Endothelial cell of umbilical vein (primary cell): ENCODE results near the gene ARFGAP3.

Experiments used
- GATA2 ChIP-seq: IDR thresholded peaks from 2 replicates; pipeline ENCODE4 v1.7.0; 2011; ENCODE audit warnings: low read depth, mild to moderate bottlenecking, moderate library complexity, mixed read lengths, low read length; ENCODE audit not compliant: insufficient read length, insufficient read depth
- MAX ChIP-seq: IDR thresholded peaks from 2 replicates; pipeline ENCODE4 v1.6.1; 2011; ENCODE audit not compliant: insufficient read depth, insufficient read length
- MYC ChIP-seq: IDR thresholded peaks from one replicate; pipeline ENCODE4 v1.6.1; 2011; ENCODE audit warnings: mild to moderate bottlenecking, low read depth, low read length
- POLR2A ChIP-seq: IDR thresholded peaks from 2 replicates; pipeline ENCODE4 v1.6.1; 2012; ENCODE audit warnings: low read depth, mild to moderate bottlenecking, control low read depth, low read length
- POLR2AphosphoS5 ChIP-seq: IDR thresholded peaks from 2 replicates; pipeline ENCODE4 v1.6.1; 2012; ENCODE audit warnings: low read depth, mild to moderate bottlenecking, control low read depth, low read length, moderate library complexity; ENCODE audit not compliant: insufficient read depth
- TF ChIP-seq, protein P1 (sequence below), 2 donors: IDR thresholded peaks; 1 replicate in 1 of 2; 2 replicates in 1 of 2; pipeline ENCODE4 v1.5.1; 2011; ENCODE audit warnings: low read length in 2 of 2, mild to moderate bottlenecking in 2 of 2, moderate library complexity in 2 of 2, control low read depth in 1 of 2, inconsistent platforms in 1 of 2, low read depth in 1 of 2; ENCODE audit not compliant: insufficient read depth in 1 of 2; ENCODE audit errors: extremely low read depth in 1 of 2

- no peak for TF ChIP-seq POLR2AphosphoS5
- TF ChIP-seq, protein P1, sequence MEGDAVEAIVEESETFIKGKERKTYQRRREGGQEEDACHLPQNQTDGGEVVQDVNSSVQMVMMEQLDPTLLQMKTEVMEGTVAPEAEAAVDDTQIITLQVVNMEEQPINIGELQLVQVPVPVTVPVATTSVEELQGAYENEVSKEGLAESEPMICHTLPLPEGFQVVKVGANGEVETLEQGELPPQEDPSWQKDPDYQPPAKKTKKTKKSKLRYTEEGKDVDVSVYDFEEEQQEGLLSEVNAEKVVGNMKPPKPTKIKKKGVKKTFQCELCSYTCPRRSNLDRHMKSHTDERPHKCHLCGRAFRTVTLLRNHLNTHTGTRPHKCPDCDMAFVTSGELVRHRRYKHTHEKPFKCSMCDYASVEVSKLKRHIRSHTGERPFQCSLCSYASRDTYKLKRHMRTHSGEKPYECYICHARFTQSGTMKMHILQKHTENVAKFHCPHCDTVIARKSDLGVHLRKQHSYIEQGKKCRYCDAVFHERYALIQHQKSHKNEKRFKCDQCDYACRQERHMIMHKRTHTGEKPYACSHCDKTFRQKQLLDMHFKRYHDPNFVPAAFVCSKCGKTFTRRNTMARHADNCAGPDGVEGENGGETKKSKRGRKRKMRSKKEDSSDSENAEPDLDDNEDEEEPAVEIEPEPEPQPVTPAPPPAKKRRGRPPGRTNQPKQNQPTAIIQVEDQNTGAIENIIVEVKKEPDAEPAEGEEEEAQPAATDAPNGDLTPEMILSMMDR (IDR thresholded peaks at IDR 0.05; ENCODE audit: extremely low read depth in 1 of 2, insufficient read depth in 1 of 2, low read depth in 1 of 2, low read length in 2 of 2), result no peak
- no peak for TF ChIP-seq MAX
- TF ChIP-seq POLR2A, result no peak
- TF ChIP-seq MYC, result no peak
- no peak for TF ChIP-seq GATA2
These were observed 15.7 kb upstream of the ARFGAP3 start for GRCh38 chr22:42872821-42873220.
